NCI-H2196 treated with DMSO at 0.1 percent for 48 hours (cell line): ENCODE data around the gene PUS1.

Experiments used
- DNase-seq: peaks from one replicate; lab custom pipeline; 2025; ENCODE audit not compliant: unreplicated experiment; lab: John Stamatoyannopoulos, UW

Gene PUS1

DNA sequence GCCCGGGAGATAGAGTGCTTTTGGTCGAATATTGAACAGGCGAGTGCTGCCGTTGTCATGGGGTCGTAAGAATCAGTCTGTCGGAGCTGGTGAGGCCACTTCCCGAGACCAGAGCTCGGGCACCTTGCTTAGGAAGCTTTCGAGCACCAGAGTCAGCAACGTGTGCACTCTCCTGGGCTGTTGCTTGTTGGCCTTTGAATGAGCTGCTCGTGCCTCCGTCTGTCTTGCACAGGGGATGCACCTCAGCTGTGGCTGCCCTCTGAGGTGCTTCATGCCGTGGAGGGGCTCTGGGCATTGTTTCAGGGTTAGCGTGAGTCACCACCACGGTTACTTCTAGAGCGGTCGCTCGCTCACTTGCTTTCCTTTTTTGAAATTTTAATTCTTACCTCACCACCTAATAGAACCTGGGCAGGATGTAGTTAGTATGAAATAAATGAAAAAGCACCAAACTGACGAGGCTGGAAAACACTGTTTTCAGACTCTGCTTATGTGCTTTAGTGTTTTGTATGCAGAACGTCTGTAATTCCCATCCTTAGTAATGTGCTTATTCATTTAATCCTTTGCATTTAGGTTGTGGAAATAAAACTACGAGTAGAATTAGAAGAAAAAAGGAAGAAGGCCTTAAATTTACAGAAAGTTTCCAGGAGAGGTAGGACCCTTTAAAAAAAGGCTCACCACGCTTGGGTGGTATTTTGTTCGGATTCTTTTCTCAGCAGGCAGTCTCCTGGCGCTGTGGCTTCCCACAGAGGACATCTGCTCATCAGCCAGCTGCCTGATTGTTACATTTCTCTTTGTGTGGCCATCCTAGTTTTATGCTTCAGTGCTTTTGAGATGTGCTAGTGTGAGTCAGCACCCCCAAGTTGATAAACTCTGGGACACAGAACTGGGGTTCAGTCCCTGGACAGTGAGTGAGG is 61.2 kb downstream of the PUS1 start:
- DNase-seq: no peak

DNA sequence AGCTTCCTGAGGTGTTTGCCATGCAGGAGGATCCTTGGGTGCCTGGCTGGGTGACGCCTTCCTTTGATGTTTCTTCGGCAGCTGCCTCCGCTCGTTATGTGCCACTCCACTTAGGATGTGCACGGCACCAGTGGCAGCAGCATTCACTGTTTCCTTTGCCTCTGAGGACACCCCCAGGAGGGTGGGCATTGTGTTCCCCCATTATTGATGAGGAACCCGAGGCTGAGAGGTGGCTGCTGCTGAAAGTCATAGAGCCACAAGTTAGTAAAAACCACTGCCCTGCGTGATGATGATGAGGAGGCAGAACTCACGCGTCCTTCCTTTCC is 61.9 kb downstream of the PUS1 start:
- no peak for DNase-seq

- DNase-seq: no peak
Observed at GRCh38 chr12:131991816-131992430, 62.8 kb downstream of the PUS1 start.

DNA sequence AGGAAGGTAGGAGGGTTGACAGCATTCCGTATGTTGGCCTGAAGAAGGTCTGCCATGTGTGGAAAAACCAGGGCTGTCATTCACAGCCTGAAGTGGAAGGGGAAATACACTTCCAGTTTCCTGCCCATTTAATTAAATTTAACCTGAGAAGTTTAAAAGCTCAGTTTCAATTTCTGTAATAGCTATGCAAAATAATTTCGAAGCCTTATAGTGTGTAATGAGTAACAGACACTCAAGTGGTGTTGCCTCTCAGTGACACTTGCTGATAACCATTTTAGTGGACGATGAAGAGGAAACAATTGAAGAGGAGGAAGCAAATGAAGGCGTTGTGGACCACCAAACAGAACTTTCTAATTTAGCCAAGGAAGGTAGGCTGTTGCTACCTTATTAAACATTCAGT is 65.5 kb downstream of the PUS1 start:
- no peak for DNase-seq
